Lung microvascular endothelial cell (primary cell): Measurements from ENCODE around the gene P3H3. TPM values are rescaled to one million over a fixed set of nuclear protein-coding genes. Genes with fewer than 3 reads are reported as not detected.

Experiments
- DNase-seq, 2 donors: peaks; one replicate each; pipeline versions ENCODE4 v3.0.0 to v3.0.0-alpha.2; 2010; ENCODE audit warnings: low read depth in 2 of 2
- total RNA-seq: library from RNA; depleted of rRNA; stranded (reverse); fragments of >200 nt; gene quantifications from 2 replicates; pipeline ENCODE4 v1.2.1, GENCODE V29; 2014

Gene P3H3
- total RNA-seq, 1 donor from 2014 or later = 12.9 TPM

GRCh38 chr12:6826734-6827436 lies 1.3 kb upstream of the P3H3 start:
- no peak for DNase-seq

GRCh38 chr12:6827437-6827911 lies 733 bp upstream of the P3H3 start:
- peak; percentile 43 to 80 for DNase-seq

- peak; percentile 58 to 66 for DNase-seq
These were observed 751 bp downstream of the P3H3 start for GRCh38 chr12:6828781-6829535.

- no peak for DNase-seq
These were observed 1.5 kb downstream of the P3H3 start for GRCh38 chr12:6829536-6830220.

- DNase-seq = no peak
These were observed 2.2 kb downstream of the P3H3 start for GRCh38 chr12:6830286-6830890.

GRCh38 chr12:6830999-6831398 lies 2.8 kb downstream of the P3H3 start:
- DNase-seq = no peak

GRCh38 chr12:6831450-6831995 lies 3.3 kb downstream of the P3H3 start:
- no peak for DNase-seq

- peak in 1 of 2 donors; percentile 31 for DNase-seq
These were observed 3.9 kb downstream of the P3H3 start for GRCh38 chr12:6832125-6832524.

GRCh38 chr12:6833189-6833890 lies 5.1 kb downstream of the P3H3 start:
- no peak for DNase-seq

GRCh38 chr12:6834254-6834653 lies 6.0 kb downstream of the P3H3 start:
- no peak for DNase-seq

- no peak for DNase-seq
These were observed 6.7 kb downstream of the P3H3 start for GRCh38 chr12:6834873-6835272.

- no peak for DNase-seq
These were observed 8.6 kb downstream of the P3H3 start for GRCh38 chr12:6836851-6837250.

GRCh38 chr12:6837370-6838060 lies 9.3 kb downstream of the P3H3 start:
- no peak for DNase-seq

GRCh38 chr12:6838854-6839253 lies 10.6 kb downstream of the P3H3 start:
- no peak for DNase-seq

- DNase-seq = no peak
These were observed 11.4 kb downstream of the P3H3 start for GRCh38 chr12:6839482-6840201.

GRCh38 chr12:6840330-6840729 lies 12.1 kb downstream of the P3H3 start:
- DNase-seq = no peak

GRCh38 chr12:6840761-6841515 lies 12.7 kb downstream of the P3H3 start, which contains the start of gene GNB3:
GNB3 (plus strand) TSS chr12:6840925; CDS start chr12:6841288, 363 bp downstream.
- no peak for DNase-seq

GRCh38 chr12:6842075-6842474 lies 13.9 kb downstream of the P3H3 start:
- no peak for DNase-seq
